Ovary (tissue), 9 donors: ENCODE results near the gene ADNP. TPM values are rescaled to one million over a fixed set of nuclear protein-coding genes. Genes with fewer than 3 reads are reported as not detected.

Source experiments
- DNase-seq, 5 donors: peaks; one replicate each; pipeline ENCODE4 v3.0.0-alpha.2; 2019 to 2020
- H3K27ac ChIP-seq, 2 donors: fragments of 200-600 bp; one replicate each; pipeline versions ENCODE4 v1.5.1 to v1.8.0; 2019 to 2022
- H3K27me3 ChIP-seq: fragments of 200-600 bp; one replicate; pipeline ENCODE4 v1.8.0; 2022
- H3K36me3 ChIP-seq: fragments of 200-600 bp; sonication (generic); one replicate; pipeline ENCODE4 v1.5.1; 2019
- H3K4me1 ChIP-seq: one replicate; pipeline ENCODE4 v1.8.1; 2013; ENCODE audit warnings: mild to moderate bottlenecking, moderate library complexity; ENCODE audit not compliant: insufficient read depth
- H3K4me3 ChIP-seq: fragments of 200-600 bp; sonication (generic); one replicate; pipeline ENCODE4 v1.5.1; 2017
- H3K9me3 ChIP-seq, 2 donors: fragments of 200-600 bp in 1 of 2; sonication (generic) in 1 of 2; one replicate each; pipeline versions ENCODE4 v1.5.1 to v1.8.1; 2013 to 2019; ENCODE audit warnings: mild to moderate bottlenecking in 1 of 2, moderate library complexity in 1 of 2
- CTCF ChIP-seq, 3 donors: fragments of 450-650 bp in 2 of 3; fragments of 200-600 bp in 1 of 3; IDR thresholded peaks; one replicate each; pipeline versions ENCODE4 v1.5.1 to v1.8.0; 2016 to 2022; ENCODE audit warnings: antibody characterized with exemption in 3 of 3, mild to moderate bottlenecking in 1 of 3
- EP300 ChIP-seq: sonication (generic); formaldehyde crosslinking; IDR thresholded peaks from one replicate; pipeline ENCODE4 v1.6.1; 2017; ENCODE audit warnings: antibody characterized with exemption
- POLR2A ChIP-seq: fragments of 450-650 bp; IDR thresholded peaks from one replicate; pipeline ENCODE4 v1.6.1; 2017; ENCODE audit warnings: antibody characterized with exemption, mild to moderate bottlenecking, moderate library complexity
- WGBS, 3 donors: extraction: QIAGEN DNeasy Blood & Tissue Kit in 1 of 3; methylation state at CpG; one replicate each; pipeline versions ENCODE4 v1.1.5 to v1.1.7; 2013 to 2017; 5-methylcytosine and 5-hydroxymethylcytosine counted together
- intact Hi-C, 4 donors: fragments of 100-400 bp; cut with DNase I; formaldehyde crosslinking; loops; one replicate each; pipeline versions ENCODE4 v1.11.0 to v1.15.1; 2022 to 2023
- polyA plus RNA-seq, 2 donors: library from polyadenylated mRNA; stranded (reverse); fragments of 200-250 nt in 1 of 2; fragments of 350-450 nt in 1 of 2; fragmentation: Illumina TruSeq in 1 of 2; extraction: RNeasy Lipid Tissue Mini Kit (QIAGEN cat#74804) in 1 of 2; gene quantifications; one replicate each; pipeline ENCODE4 v1.2.3, GENCODE V29; 2013 to 2014
- total RNA-seq, 7 donors: library from RNA; depleted of rRNA in 2 of 7; stranded (reverse); fragments of >200 nt in 2 of 7; fragmentation: NEBNext Ultra II Directional in 3 of 7; extraction: Animal tissue kit (Norgen Biotek cat#: 25700) in 3 of 7; gene quantifications; one replicate each; pipeline versions ENCODE4 v1.1.0 to v1.2.4, GENCODE V29; 2016 to 2023
- donor health status: DM: no; HTN: no; CAD: no; lungs with moderate emphysema.
- donor health status: DM: no; HTN: no; CAD: no.
- donor health status: Bipolar disorder and iron deficiency.
- donor health status: DM: yes; HTN: yes; CAD: no.
- donor health status: DM: no; HTN: no; CAD: no.
- donor health status: DM: yes; HTN: yes; CAD: no.

The ADNP gene
- total and polyA plus RNA-seq, 9 donors = 30.8 to 94.7 (median 75.5) TPM

GRCh38 chr20:50967586-50967985 lies 36.3 kb upstream of the ADNP start:
- no peaks in the 10 kb centered on the region for H3K27me3 ChIP-seq
- no peaks in the 10 kb centered on the region for H3K36me3 ChIP-seq
- H3K27ac ChIP-seq = no peak overlapping the region
- intact Hi-C loops = no loop called here
- no peaks in the 10 kb centered on the region for H3K9me3 ChIP-seq
- H3K4me3 ChIP-seq = no peak overlapping the region
- TF ChIP-seq EP300 (no peak), POLR2A (no peak), CTCF (IDR thresholded peaks at IDR 0.05) (no peak)
- 31 to 35% (median 31%) methylated on average over 7 of the region's 7 CpGs for WGBS, 3 donors
- DNase-seq = no peak
- no peaks in the 10 kb centered on the region for H3K4me1 ChIP-seq

GRCh38 chr20:50959543-50960126 lies 28.4 kb upstream of the ADNP start:
- intact Hi-C loops = no loop called here
- Histone ChIP-seq H3K9me3 (no peaks in the 10 kb centered on the region), H3K4me1 (peaks cover 15% of the 10 kb centered on the region), H3K4me3 (peak overlapping the region; percentile 85), H3K36me3 (no peaks in the 10 kb centered on the region), H3K27me3 (no peaks in the 10 kb centered on the region), H3K27ac (no peak overlapping the region)
- DNase-seq = no peak
- TF ChIP-seq EP300 (no peak), POLR2A (no peak), CTCF (IDR thresholded peaks at IDR 0.05) (no peak)
- 53 to 64% (median 60%) methylated on average over 25 of the region's 25 CpGs for WGBS, 3 donors

GRCh38 chr20:50958615-50959542 lies 27.6 kb upstream of the ADNP start, which contains the start of gene MOCS3:
TSS of gene MOCS3 (plus strand) at chr20:50958818. CDS start at chr20:50958843, 25 bp downstream.
- H3K27me3 ChIP-seq = no peaks in the 10 kb centered on the region
- intact Hi-C loops = no loop called here
- 1 to 2% (median 1%) methylated on average over 45 to 67 of the region's 67 CpGs for WGBS, 3 donors
- TF ChIP-seq POLR2A (no peak), EP300 (peak; percentile 40)
- H3K9me3 ChIP-seq = no peaks in the 10 kb centered on the region
- DNase-seq = peak; percentile 78 to 83 (median 81)
- no peaks in the 10 kb centered on the region for H3K36me3 ChIP-seq
- peak within 1 kb of the TSS; percentile 85 for H3K4me3 ChIP-seq
- H3K4me1 ChIP-seq = peaks cover 15% of the 10 kb centered on the region
- H3K27ac ChIP-seq = peak within 1 kb of the TSS; percentile 84 to 86

GRCh38 chr20:50957798-50958614 lies 26.8 kb upstream of the ADNP start, which contains the start of gene DPM1:
TSS of gene DPM1 (minus strand) at chr20:50958532. CDS start at chr20:50958523, 9 bp downstream.
- intact Hi-C loops = no loop called here
- H3K27me3 ChIP-seq = no peaks in the 10 kb centered on the region
- DNase-seq = peak; percentile 84 to 91 (median 90)
- H3K4me3 ChIP-seq = peak within 1 kb of the TSS; percentile 85
- peak; percentile 91 for TF ChIP-seq POLR2A
- TF ChIP-seq EP300 = no peak
- TF ChIP-seq CTCF (IDR thresholded peaks at IDR 0.05) = no peak
- WGBS, 3 donors = 0 to 1% (median 1%) methylated on average over 52 of the region's 52 CpGs
- peak within 1 kb of the TSS; percentile 84 to 86 for H3K27ac ChIP-seq
- peaks cover 15% of the 10 kb centered on the region for H3K4me1 ChIP-seq
- H3K9me3 ChIP-seq = no peaks in the 10 kb centered on the region
- H3K36me3 ChIP-seq = no peaks in the 10 kb centered on the region
